Hematopoietic multipotent progenitor cell (in vitro differentiated cells): Measurements from ENCODE around the gene ZNF275. TPM values are rescaled to one million over a fixed set of nuclear protein-coding genes. Genes with fewer than 3 reads are reported as not detected.
"Not testable (repeated sequence)": the region's sequence is repeated elsewhere in the genome, so short reads cannot be mapped to it uniquely, and the experiment has no call there.

Source experiments
- DNase-seq, 3 donors: peaks; one replicate each; pipeline ENCODE4 v3.0.0-alpha.2; 2011 to 2015; ENCODE audit warnings: low read depth in 2 of 3, low spot score in 2 of 3
- total RNA-seq: library from RNA; depleted of rRNA; stranded (reverse); fragments of >200 nt; gene quantifications from one replicate; pipeline ENCODE4 v1.2.3, GENCODE V29; 2012

Gene ZNF275
- total RNA-seq, 1 donor = 9.4 TPM

DNA sequence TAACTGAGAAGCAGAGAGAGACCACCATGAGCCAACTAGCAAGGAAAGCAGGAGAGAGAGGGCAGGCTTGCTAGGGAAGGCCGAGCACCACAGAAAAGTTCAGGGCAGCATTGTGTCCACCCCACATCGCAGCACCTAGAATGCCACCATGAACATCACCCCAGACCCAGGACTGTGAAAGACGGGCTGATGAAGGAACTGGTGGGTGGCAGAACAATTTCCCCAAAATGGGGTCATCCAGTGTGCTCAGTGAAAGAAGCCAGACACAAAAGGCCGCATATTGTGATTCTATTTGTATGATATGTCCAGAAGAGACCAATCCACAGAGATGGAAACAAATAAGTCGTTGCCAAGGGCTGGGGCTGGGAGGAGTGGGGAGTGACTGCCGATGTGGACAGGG lies 50.4 kb downstream of the ZNF275 start:
- no peak for DNase-seq

DNA sequence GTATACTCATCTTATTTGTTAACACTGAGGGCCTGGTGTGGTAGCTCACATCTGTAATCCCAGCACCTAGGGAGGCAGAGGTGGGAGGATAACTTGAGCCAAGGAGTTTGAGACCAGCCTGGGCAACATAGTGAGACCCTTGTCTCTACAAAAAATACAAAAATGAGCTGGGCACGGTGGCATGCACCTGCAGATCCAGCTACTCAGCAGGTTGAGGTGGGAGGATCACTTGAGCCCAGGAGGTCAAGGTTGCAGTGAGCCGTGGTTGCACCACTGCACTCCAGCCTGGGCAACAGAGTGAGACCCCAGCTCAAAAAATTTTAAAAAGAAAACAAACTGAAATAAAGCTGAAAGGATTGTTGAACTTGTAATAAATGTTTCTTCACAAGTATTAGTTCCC lies 51.0 kb downstream of the ZNF275 start:
- not testable (repeated sequence) for DNase-seq

DNA sequence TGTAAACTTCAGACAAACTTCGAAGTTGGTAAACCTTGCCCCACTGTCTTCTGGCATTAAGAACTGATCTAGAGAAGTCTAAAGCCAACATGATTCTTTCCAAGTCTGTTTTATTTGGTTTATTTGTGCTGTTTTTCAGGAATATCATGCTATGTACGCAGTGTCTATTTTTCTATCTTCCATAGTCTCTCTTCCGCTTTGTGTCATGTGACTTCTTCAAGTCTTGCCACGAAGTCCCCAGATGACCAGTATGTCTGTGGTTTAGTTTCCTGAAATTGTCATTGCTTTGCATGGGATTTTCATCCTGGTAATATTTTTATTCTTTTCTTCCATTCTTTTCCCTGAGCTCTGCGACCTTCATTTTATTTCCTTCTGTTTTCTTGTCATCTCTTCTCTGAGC lies 52.1 kb downstream of the ZNF275 start:
- no peak for DNase-seq

DNA sequence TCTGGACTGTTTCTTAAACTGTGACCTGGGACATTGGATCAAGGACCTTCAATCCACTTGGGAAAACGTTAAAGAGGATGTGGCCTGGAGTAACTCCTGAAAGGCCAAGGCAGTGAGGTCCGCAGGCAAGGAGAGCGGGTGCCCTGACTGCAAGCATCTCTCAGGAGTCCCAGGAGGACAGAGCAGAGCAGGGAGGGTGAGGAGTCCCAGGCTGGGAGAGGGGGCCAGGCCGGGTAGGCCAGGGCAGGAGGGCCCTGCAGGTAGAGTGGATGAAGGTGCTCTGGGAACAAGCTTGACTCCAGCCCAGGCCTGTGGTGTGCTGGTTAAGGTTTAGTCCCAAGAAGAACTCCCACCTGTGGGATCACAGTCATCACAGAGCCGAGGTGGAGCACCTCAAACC lies 53.4 kb downstream of the ZNF275 start:
- no peak for DNase-seq

DNA sequence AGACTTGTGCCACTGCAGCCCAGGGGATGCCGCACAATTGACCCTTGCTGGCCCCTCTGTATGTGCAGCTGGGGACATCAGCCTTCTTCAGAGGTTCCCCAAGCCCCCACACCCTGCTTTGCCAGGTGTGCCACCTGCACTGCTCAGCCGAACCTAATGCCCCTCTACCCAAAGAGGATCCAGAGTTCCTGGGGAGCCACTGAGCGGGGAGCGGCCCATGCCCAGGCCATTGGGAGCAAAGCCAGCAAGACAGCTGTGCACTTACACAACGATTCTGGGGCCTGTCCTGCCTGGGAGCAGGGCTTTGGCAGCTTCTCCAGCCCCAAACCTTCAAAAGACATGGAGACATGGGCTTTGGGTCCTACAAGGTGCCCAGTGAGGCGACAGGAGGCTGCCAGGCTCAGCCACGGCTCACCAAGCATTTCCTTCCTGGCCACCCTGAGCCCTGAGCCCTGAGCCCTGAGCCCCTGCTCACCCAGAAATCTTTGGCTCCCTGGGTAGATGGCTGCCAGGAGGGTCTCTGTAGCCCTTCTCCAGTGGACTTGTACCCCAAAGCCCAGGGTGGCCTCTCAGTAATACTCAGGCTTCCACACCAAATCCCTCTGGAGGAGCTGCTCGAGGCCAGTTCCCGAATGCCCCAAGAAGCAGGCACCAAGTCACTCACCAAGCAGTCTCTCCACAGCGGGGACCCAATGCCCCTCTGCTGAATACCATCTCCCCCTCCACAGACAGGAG lies 54.2 kb downstream of the ZNF275 start:
- DNase-seq = no peak

DNA sequence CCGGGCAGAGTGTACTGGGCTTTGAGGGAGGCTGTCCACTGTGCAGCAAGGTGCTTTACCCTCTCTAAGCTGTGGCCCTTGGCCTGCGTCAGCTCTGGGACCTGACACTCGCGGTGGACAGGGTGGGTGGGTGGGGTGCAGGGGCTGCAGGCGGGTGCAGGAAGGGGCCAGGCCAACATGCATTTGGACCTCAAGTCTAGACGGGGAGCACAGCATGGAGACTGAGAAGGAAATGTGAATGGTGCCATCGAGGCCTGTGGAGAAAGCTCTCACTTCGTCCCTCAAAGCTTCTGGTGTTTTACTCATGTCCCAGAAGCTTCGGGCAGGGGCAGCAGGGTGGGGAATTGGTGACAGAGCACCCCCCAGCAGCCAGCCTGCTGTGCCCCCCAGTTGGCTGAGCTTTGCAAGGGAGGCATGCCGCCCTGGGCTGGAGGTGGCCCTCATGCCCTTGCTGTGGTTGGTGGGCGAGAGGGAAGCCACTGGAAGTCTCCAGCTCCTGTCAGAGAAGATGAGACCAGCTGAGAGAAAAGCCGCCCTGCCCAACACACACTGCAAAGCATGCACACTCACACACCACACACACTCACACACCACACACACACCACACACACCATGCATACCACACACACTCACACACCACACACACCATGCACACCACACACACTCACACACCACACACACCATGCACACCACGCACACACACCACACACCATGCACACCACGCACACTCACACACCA lies 54.9 kb downstream of the ZNF275 start:
- DNase-seq = no peak

DNA sequence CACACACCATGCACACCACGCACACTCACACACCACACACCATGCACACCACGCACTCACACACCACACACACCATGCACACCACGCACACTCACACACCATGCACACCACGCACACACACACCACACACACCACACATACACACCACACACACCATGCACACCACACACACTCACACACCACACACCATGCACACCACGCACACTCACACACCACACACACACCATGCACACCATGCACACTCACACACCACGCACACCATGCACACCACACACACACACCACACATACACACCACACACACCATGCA lies 55.5 kb downstream of the ZNF275 start:
- not testable (repeated sequence) for DNase-seq

DNA sequence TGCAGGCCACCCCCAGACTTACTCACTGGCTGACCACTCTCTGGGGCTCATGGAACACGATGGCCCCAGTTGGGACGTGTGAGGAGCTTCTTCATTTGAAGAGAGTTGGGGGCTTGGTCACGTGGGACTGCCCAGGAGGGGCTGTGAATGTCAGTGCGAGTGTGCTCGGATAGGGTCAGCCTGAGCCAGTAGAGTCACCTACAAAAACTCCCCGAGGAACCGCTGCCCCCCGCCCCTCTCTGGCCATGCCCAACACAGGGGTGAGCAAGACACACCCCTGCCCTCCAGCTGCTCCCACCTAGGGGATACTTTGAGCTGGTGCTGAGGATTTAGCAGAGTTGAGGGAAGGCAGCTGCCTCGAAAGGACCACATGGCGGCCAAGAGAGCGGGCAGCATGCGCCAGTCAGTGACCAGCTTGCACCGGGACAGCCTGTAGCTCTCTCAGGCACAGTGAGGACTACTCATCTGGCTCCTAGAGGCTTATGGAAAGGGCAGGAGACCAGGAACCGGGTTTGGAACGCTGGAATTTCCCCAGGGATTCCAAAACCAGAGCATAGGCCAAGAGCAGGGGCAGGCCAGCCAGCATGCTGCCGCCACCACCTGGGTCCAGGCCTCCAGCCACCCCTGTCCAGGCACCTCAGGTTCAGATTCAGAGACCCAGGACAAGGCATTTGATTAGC lies 58.8 kb downstream of the ZNF275 start:
- DNase-seq = no peak

DNA sequence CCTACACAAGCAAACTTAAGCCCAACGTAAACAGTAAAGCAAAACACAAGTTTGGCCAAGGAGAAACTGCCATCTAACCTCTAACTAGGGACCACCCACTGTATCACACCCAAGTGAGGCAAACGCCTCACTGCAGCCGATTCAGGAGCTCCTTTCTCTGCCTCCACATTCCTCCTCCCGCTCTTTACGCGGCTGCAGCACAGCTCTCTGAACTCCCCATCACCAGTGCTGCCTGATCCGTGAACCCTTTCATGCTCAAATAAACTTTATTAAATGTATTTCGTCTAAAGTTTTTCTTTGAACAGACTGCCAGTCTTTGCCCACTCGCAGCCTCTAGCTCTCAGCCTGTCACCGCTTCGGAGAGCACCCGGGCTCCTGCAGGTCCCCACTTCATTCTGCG lies 60.7 kb downstream of the ZNF275 start:
- DNase-seq = no peak

DNA sequence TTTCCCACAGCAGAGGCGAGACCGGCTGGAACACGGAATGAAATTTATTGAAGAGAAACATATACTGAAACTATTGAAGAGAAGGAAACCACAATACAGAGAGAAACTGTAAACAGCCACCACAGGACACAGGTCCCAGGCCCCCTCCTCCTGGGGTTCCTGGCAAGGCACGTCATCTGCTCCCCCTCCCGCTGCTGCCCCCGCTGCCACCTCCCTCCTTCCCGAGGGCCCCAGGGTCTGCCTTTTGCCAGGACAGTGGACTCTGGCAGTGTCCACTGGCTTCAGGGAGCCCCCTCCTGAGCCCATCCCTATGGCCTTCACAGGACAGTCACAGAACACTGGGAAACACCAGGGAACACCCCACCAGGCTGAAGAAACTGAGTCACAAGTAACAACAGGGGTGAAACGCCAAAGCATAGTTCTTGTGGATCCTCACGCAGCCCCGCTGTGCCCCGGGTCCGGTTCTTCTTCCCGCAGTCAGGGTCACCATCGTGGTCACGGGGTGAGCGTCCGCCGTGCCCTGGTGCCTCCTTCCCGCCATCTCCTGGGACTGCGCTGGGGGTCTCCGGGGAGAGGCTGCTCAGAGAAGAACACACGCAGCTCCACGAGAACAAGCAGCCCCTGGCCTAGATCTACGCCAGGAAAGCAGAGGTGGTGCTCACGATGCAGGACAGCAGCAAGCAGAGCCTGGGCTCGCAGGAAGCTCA lies 61.8 kb downstream of the ZNF275 start:
- DNase-seq = peak in 1 of 3 donors; percentile 36

DNA sequence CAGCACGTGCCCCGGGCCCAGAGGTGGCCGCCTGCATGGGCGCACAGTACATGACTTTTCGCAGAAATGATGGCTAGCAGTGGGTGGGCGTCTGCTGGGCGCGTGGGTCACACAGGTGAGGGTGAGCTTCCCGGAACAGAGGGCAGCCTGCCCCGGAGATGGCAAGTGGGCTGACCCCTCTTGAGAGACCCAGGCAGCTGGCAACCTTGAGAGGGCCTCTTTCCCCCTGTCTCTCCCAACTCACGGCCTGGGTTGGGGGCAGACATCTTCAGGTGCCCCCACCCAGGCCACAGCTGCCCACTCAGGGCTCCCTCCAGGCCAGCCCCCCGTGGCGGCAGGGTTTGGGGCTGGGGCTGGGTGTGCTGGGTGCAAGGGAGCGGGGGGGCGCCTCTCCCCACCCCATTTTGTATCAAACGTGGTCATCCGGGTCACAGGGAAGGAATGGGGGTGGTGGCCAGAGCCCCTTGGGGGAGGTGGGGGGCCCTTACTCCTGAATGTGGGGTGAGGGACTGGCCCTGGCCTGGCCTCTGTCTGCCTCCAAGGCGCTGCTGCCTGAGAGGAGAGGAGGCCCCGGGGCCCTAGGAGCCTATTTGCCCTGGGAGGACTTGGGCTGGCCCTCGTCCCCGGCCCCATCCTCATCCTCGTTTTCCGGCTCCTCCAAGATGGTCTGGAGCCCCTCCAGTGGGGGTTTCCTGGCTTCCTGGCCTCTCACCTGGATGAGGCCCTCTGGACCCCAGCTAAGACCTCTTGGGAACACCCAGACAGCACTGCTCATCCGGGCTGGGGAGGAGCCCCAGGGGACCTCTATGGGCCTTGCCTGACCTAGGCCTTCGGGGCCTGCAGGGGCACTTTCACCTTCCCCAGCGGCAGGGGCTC lies 62.6 kb downstream of the ZNF275 start:
- DNase-seq = no peak

DNA sequence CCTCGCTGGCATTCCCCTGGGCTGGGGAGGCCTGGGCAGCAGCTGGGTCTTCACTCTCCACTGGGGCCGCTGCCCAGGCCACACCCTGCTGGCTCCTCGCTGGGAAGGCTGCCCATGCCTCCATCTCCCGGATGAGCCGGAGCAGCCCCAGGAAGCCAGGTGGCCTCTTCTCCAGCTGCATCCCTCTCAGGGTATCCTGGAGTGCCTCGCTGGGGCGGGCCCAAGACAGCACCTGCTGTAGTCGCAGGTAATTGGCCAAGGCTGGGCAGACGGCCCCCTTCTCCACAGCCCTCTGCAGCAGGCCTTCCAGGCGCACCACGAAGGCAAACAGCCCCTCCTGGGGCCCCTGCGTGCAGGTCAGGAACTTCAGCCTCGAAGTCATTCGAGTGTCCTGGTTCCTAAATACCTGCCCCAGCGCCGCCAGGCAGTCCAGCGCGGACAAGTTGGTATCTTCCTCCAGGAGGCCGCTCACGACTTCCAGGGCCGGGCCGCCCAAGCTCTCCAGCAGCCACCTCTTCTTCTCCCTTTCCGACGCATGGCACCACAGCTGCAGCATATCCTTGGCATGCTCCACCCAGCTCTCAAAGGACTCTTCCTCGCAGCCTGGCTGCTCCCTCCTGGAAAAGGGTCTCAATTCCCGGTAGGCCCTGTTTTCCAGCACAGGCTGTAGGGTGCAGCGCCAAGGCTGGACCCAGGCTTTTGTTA lies 63.5 kb downstream of the ZNF275 start:
- DNase-seq = no peak

DNA sequence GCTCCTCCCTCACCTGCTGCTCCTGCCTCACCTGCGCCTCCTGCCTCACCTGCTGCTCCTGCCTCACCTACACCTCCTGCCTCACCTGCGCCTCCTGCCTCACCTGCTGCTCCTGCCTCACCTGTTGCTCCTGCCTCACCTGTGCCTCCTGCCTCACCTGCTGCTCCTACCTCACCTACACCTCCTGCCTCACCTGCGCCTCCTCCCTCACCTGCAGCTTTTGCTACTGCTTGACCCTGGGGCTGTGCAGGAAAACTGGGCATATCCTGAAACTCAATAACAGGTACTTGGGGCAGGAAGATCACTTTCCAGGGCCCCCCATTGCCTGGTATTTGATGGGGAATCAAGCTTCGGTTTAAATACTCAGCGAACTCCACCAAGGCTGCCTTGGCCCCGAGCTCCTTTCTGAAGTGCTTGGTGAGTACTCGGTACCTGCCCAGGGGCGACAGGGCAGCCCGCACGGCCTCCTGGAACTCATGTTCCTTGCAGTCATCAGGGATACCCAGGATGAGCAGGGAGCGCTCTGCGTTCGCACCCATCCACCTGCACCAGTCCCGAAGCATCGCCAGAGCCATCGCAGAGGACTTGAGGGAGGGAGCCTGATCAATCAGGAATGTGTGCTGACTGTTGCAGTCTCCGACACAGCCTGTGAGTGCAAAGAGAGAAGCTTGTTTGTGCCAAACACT lies 64.5 kb downstream of the ZNF275 start:
- no peak for DNase-seq

DNA sequence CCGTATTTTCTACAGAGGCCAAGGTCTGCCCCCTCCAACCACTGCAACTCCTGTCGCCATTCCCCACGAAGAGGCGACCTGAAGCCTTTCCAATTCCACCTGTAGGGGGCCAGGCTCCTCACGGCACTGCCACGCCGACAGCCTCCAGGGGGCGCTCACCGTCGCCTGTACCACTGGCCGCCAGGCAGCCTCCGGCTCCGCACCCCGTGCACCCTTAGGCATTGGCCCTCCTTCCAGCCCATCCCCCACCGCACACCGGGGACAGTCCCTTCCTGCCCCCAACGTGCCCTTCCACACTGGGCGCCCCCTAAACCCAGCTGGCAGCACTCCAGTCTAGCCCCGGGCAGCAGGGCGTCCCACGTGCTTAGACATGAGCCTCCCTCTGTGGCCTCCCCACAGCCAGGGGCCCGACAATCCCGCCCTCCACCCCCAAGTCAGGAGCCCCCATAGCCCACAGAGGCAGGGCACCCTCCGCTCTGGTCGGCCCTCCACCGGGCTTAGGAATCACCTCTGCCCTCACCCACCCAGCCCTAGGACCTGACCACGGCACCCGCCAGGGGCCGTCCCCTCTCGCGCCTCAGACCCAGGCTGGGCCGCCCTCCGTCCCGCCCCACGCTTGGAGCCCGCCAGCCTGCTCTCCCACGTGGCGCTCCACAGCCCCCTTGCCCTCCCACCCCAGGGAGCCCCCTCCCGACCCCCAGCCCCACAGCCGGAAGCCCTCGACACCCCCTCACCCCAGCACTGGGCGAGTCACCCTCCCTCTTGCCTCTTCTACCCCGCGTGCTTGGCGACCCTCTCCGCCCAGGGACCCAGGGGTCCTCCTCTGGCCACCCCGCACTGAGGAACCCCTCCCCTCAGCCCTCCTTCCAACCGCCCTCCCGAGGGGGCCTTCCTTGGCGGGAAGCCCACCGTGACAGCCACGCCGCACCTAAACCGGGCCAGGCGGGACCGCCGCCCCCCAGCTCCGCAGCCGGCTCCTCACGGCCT lies 66.5 kb downstream of the ZNF275 start:
- peak; percentile 22 to 47 (median 47) for DNase-seq

DNA sequence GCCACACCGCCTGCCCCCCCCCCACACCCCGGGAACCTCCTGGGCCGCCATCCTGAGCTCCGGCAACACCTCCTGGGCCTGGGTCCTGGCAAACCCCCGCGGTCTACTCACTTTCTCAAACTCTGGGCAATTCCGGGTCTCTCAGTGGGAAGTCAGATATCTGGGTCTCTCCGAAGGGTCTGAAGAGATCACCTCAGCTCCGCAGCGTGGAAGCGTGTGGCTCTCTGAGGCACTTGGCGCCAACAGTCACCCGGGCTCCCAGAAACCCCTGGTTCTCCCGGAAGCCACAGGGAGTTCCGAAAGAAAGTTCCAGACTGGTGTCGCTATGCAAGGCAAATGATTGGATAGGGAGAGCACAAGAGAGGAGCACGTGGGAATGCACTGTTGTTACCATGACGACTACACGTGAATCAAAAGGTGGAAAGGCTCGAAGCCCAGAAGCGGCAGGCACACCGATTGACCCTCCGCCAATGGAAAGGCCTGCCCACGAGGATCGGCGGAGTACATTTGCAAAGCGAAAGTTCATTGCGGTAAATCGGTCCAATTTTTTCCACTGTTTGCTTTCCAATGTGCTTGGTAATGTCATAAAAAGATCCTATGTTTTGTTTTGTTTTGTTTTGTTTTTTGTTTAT lies 67.3 kb downstream of the ZNF275 start, which contains the start of gene PNMA6E:
PNMA6E (minus strand) TSS at position 218 of the 632 bp plus-strand sequence. CDS start 2,501 bp downstream, outside the sequence.
- DNase-seq = no peak
